ELF-1 (cell line): ENCODE measurements around the gene PPP1R14B.
A peak's percentile ranks its signal among the peaks of the same experiment; 100 is the strongest.

Experiments
- DNase-seq: peaks from one replicate; pipeline ENCODE4 v3.0.0-alpha.2; 2016; ENCODE audit warnings: low read depth, low spot score

The PPP1R14B gene

GRCh38 chr11:64281957-64282770, 35.4 kb upstream of the PPP1R14B start:
- DNase-seq, result no peak

DNA sequence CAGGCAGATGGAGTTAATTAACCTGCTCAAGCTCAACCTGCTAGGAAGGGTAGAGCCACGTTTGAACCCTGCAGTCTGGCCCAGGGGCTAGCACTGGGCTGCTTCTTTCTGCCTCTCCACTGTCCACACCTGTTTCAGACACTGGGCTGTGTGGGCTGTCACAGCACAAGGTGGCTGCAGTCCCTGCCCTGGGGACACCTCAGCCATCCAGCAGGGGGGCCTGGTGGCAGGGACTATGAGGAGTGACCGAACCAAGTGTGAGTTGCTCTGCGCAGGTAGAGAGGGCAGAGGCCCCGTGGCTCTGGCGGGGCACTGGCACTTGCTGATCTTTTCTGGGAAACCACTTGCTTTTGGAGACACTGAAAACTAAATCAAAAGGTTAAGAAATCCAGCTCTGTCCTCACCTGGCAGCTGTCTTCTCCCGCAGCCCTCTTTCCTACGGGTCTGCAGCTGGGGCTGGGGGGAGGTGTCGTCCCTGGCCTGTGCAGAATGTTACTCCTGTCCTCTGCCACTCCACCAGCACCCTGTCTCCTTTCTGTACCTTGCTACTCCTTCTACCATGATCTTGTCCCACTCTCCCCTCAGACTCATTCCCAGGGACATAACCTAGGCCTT, 31.9 kb upstream of the PPP1R14B start:
- DNase-seq, result no peak

GRCh38 chr11:64276653-64277431, 30.1 kb upstream of the PPP1R14B start:
- no peak for DNase-seq

DNA sequence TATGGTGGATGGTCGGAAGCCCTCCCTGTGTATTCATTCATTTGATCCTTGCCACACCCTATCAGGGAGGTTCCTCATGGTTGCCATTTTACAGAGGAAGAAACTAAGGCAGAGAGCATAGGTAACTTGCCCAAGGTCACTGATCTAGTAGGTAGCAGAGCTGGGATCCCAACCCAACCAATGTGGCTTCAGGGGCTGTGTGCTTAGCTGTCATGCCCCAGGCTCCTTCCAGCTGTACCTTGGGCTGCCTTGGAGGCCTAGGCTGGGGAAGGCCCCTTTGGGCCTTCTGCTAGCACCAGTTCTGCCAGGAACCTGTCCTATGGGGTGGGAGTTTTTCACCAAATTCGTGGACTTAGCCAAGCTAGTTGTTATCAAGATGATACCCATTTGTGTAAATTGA, 29.1 kb upstream of the PPP1R14B start:
- no peak for DNase-seq

- peak; percentile 71 for DNase-seq
These were observed 28.5 kb upstream of the PPP1R14B start for GRCh38 chr11:64275031-64275800.

GRCh38 chr11:64269540-64270220, 22.9 kb upstream of the PPP1R14B start:
- DNase-seq, result peak; percentile 100

GRCh38 chr11:64268893-64269539, 22.3 kb upstream of the PPP1R14B start:
- peak; percentile 87 for DNase-seq

DNA sequence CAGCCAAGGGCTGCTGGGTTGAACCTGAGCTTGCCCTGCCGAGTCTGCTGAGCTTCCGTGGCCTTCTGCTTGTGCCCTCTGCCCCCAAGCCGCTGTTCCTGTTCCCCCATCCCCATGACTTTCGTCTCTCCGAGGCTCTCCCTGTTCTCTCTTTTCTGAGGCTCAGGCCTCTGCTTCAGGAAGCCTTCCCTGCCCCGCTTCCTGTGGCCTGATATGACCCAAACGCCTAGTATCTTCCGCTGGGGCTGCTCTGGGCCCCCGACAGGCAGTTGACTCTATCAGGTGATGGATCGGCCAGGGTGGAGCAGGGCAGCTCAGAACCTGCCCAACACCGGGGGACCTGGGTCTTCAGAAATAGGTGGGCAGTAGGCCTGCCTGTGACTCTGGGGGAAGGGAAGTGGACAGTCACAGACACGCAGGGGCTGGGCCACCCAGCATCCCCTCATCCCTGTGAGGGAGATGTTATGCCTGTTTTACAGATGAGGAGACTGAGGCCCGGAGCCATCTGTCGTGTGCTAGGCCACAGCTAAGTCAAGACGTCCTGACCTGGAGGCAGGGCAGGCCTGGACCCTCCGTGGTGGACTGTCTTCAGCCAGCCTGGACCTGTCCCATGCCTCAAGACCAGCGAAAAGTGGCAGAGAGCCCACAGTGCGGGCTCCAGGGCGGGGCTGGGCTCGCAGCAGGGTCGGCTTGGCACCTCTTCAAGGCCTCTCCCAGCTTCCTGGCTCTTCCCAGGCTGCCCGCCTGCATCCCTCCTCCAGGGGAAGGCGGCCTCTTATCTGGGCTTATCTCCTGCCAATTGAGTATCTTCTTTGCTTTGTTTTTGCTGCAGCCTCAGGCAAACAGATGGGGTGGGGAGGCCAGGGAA, 21.5 kb upstream of the PPP1R14B start:
- no peak for DNase-seq

- DNase-seq, result no peak
These were observed 20.6 kb upstream of the PPP1R14B start for GRCh38 chr11:64267207-64267945.

- no peak for DNase-seq
These were observed 19.6 kb upstream of the PPP1R14B start for GRCh38 chr11:64266339-64266738.

GRCh38 chr11:64265176-64266160, 18.7 kb upstream of the PPP1R14B start:
- DNase-seq, result no peak

DNA sequence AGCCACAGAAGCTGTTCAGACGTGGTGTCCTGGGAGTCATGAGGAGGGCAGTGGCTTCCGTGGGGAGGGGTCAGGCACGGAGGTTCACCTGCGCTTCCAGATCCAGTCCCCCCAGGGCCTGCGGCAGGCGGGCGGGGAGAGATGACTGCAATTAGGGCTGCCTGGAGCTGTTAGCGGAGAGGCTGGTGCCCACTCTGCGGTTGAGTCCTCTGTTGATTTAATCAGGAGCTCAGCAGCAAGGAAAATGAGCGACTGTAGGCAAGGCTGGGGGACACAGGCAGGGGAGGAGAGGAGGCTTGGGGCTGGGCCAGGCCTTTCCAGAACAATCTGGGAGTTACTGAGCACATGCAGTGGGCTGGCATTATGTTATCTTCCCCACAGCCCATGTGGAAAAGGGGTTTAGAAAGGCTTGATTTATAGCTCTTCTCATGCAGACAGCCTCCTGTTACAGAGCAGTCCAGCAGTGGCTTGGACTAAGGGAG, 17.7 kb upstream of the PPP1R14B start:
- peak; percentile 68 for DNase-seq

DNA sequence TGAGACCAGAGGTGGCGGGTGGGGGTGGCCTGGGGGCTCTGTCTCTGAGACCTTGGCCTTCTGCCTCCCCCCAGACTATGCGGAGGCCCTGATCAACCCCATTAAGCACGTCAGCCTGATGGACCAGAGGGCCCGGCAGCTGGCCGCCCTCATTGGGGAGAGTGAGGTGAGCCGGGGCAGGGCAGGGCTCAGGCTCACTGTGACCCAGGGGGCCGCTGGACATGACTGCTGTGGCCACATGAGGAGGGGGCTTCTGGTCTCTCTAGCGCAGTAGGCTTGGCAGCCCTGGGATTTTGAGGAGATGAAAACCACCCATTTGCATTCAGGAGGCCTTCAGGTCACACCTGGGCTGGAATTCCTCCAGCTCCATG, 17.2 kb upstream of the PPP1R14B start:
- no peak for DNase-seq

DNA sequence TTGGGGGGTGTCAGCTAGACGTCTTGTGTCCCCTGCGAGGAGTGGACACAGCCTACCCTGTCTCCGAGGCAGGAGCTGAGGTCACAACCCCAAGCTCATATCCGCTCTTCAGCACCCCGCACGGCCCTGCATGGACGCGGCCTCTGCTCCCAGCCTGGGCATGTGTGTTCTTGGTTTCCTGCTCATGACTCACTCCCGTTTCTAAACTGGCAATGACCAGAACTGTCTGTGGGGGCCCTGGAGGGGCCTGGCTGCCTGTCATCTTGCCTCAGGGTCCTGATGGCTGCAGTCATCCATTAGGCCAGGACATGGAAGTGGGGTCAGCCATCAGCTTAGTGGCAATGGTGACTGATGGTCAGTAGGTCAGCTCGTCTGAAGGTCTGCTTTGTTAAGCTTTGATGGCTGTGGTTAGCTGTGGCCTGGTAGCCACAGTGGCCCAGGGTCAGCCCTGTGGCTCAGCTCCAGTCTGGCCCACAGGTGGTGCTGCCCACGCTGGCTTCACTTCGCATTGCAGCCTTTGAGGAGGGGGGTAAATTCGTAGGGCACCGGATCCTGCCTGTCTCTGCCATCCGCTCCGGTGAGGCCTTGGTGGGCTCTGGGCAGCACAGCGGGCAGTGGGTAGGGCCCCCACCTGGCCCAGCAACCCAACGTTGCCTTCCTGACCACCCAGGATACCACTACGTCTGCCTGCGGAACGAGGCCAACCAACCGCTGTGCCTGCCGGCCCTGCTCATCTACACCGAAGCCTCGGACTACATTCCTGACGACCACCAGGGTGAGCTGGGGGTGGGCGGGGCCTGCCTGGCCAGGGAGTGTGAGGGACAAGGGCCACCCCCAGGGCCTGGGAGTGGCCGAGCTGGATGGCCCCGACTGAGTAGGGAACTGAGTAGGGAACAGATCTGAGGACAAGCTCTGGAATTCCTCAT, 16.5 kb upstream of the PPP1R14B start:
- DNase-seq, result peak; percentile 76

GRCh38 chr11:64262271-64263002, 15.7 kb upstream of the PPP1R14B start:
- no peak for DNase-seq

GRCh38 chr11:64261556-64262080, 14.9 kb upstream of the PPP1R14B start:
- DNase-seq, result no peak
